PC-3 (cell line): Measurements from ENCODE around the gene DNAJC4. TPM values are rescaled to one million over a fixed set of nuclear protein-coding genes. Genes with fewer than 3 reads are reported as not detected.

Source experiments
- ATAC-seq: fragments of 200-7000 bp; cut with Tn5 transposase; 2 replicates; pipeline ENCODE4 v1.9.1; 2020; ENCODE audit warnings: mild to moderate bottlenecking, moderate library complexity
- BruUV-seq: library from RNA; stranded (reverse); fragments of 400-500 nt; replicated peaks from 2 replicates; lab custom pipeline; 2021; lab: Mats Ljungman, UMichigan
- CTCF ChIA-PET: fragments of 300-600 bp; sonication (Branson Sonifier 250); formaldehyde crosslinking; loops from one replicate; lab custom pipeline; 2022; ENCODE audit warnings: antibody characterized with exemption; lab: Charles Lee
- POLR2A ChIA-PET: fragments of 300-600 bp; sonication (Branson Sonifier 250); formaldehyde crosslinking; loops from one replicate; lab custom pipeline; 2022; ENCODE audit warnings: antibody characterized with exemption; ENCODE audit not compliant: unreplicated experiment; lab: Charles Lee
- DNase-seq: peaks from one replicate; pipeline ENCODE4 v3.0.0-alpha.2; 2015
- H2AFZ ChIP-seq: fragments of 300-600 bp; sonication (generic); 2 replicates; pipeline ENCODE4 v1.6.0; 2016; ENCODE audit warnings: antibody characterized with exemption, low read length
- H3F3A ChIP-seq: fragments of 300-600 bp; sonication (generic); one replicate; pipeline ENCODE4 v1.6.0; 2017; ENCODE audit warnings: antibody characterized with exemption, low read length, control low read depth, mild to moderate bottlenecking; ENCODE audit not compliant: unreplicated experiment
- H3K27ac ChIP-seq: fragments of 300-600 bp; sonication (generic); 2 replicates; pipeline ENCODE4 v1.5.1; 2016; ENCODE audit warnings: mild to moderate bottlenecking, low read length
- H3K27me3 ChIP-seq: fragments of 300-600 bp; sonication (generic); 2 replicates; pipeline ENCODE4 v1.6.1; 2016; ENCODE audit warnings: low read length, mixed read lengths
- H3K36me3 ChIP-seq: fragments of 300-600 bp; sonication (generic); 2 replicates; pipeline ENCODE4 v1.6.1; 2016; ENCODE audit warnings: low read depth, mixed run types, low read length, mixed read lengths
- H3K4me1 ChIP-seq: fragments of 300-600 bp; sonication (generic); 2 replicates; pipeline ENCODE4 v1.5.1; 2016; ENCODE audit warnings: low read length; ENCODE audit not compliant: insufficient read depth
- H3K4me2 ChIP-seq: fragments of 300-600 bp; sonication (generic); 2 replicates; pipeline ENCODE4 v1.6.0; 2016; ENCODE audit warnings: low read length
- H3K4me3 ChIP-seq: fragments of 300-600 bp; sonication (generic); 2 replicates; pipeline ENCODE4 v1.5.1; 2016; ENCODE audit warnings: mild to moderate bottlenecking, low read length, mixed read lengths
- H3K79me2 ChIP-seq: fragments of 300-600 bp; sonication (generic); 2 replicates; pipeline ENCODE4 v1.6.1; 2017; ENCODE audit warnings: low read length, mixed read lengths
- H3K9ac ChIP-seq: fragments of 300-600 bp; sonication (generic); 2 replicates; pipeline ENCODE4 v1.6.0; 2016; ENCODE audit warnings: mild to moderate bottlenecking, low read length
- H3K9me2 ChIP-seq: fragments of 300-600 bp; sonication (generic); replicated peaks from 2 replicates; pipeline ENCODE4 v1.6.1; 2016; ENCODE audit warnings: mixed run types, low read length, mixed read lengths
- H3K9me3 ChIP-seq: fragments of 300-600 bp; sonication (generic); 2 replicates; pipeline ENCODE4 v1.6.1; 2016; ENCODE audit warnings: low read length, mixed read lengths
- H4K20me1 ChIP-seq: fragments of 300-600 bp; sonication (generic); 2 replicates; pipeline ENCODE4 v1.6.1; 2016; ENCODE audit warnings: low read length, mixed read lengths
- CTCF ChIP-seq: fragments of 300-600 bp; sonication (generic); conservative IDR thresholded peaks from 2 replicates; pipeline ENCODE4 v1.5.1; 2017; ENCODE audit warnings: antibody characterized with exemption, low read depth, mild to moderate bottlenecking, low read length
- EZH2 ChIP-seq: fragments of 300-600 bp; sonication (generic); IDR thresholded peaks from one replicate; pipeline ENCODE4 v1.6.1; 2017; ENCODE audit warnings: antibody characterized with exemption, mild to moderate bottlenecking, low read length; ENCODE audit not compliant: unreplicated experiment
- EZH2phosphoT487 ChIP-seq: fragments of 300-600 bp; sonication (generic); IDR thresholded peaks from 2 replicates; pipeline ENCODE4 v1.6.1; 2018; ENCODE audit warnings: mild to moderate bottlenecking, antibody characterized with exemption, low read length, borderline replicate concordance
- intact Hi-C: fragments of 100-400 bp; cut with micrococcal nuclease; formaldehyde crosslinking; loops from 2 replicates; pipeline ENCODE4 v1.9.0; 2023
- total RNA-seq: library from RNA; depleted of rRNA; stranded (reverse); fragments of >200 nt; gene quantifications from 2 replicates; pipeline ENCODE4 v1.2.3, GENCODE V29; 2014

Gene DNAJC4
- total RNA-seq, 1 experiment from 2014 or later, result 25.4 TPM

GRCh38 chr11:64218628-64219353 is 11.6 kb upstream of the DNAJC4 start:
- intact Hi-C loops, result no loop called here
- Histone ChIP-seq H3K9me3 (no peaks in the 10 kb centered on the region), H3K4me2 (no peak overlapping the region), H3K27ac (no peak overlapping the region), H3K9me2 (no peaks in the 10 kb centered on the region), H3K79me2 (no peaks in the 10 kb centered on the region), H3F3A (peaks cover 2% of the 10 kb centered on the region), H4K20me1 (no peaks in the 10 kb centered on the region), H3K27me3 (no peaks in the 10 kb centered on the region), H3K9ac (no peak overlapping the region), H3K4me1 (peaks cover under 1% of the 10 kb centered on the region; the same call in 1 of the 2 replicates), H2AFZ (no peak overlapping the region), H3K36me3 (0 out of 2 replicates have a peak, but pooled peaks cover 3% of the 10 kb centered on the region), H3K4me3 (no peak overlapping the region)
- no peak for TF ChIP-seq EZH2phosphoT487
- TF ChIP-seq CTCF, result no peak
- TF ChIP-seq EZH2, result no peak
- ChIA-PET CTCF (no interaction called here), POLR2A (no interaction called here)
- DNase-seq (no peak), ATAC-seq (no peak)
- BruUV-seq, result no TSS peak

- intact Hi-C loops, result no loop called here
- Histone ChIP-seq H3K4me2 (no peak overlapping the region), H3K27ac (no peak overlapping the region), H2AFZ (no peak overlapping the region), H3F3A (peaks cover 2% of the 10 kb centered on the region), H3K9ac (no peak overlapping the region), H3K4me3 (no peak overlapping the region), H3K4me1 (peaks cover 6% of the 10 kb centered on the region), H3K27me3 (no peaks in the 10 kb centered on the region), H4K20me1 (no peaks in the 10 kb centered on the region), H3K79me2 (no peaks in the 10 kb centered on the region), H3K9me3 (no peaks in the 10 kb centered on the region), H3K36me3 (0 out of 2 replicates have a peak, but pooled peaks cover 3% of the 10 kb centered on the region), H3K9me2 (no peaks in the 10 kb centered on the region)
- TF ChIP-seq EZH2phosphoT487, result no peak
- no peak for TF ChIP-seq CTCF
- TF ChIP-seq EZH2, result no peak
- ChIA-PET POLR2A (no interaction called here), CTCF (no interaction called here)
- DNase-seq, result no peak
- no peak for ATAC-seq
- BruUV-seq, result no TSS peak
Observed at GRCh38 chr11:64219354-64219684, 11.0 kb upstream of the DNAJC4 start.

GRCh38 chr11:64219755-64220154 is 10.6 kb upstream of the DNAJC4 start:
- intact Hi-C loops, result no loop called here
- ATAC-seq, result no peak
- Histone ChIP-seq H3K9me3 (no peaks in the 10 kb centered on the region), H3K4me2 (no peak overlapping the region), H2AFZ (no peak overlapping the region), H3K79me2 (no peaks in the 10 kb centered on the region), H3F3A (no peaks in the 10 kb centered on the region), H3K27ac (no peak overlapping the region), H3K36me3 (0 out of 2 replicates have a peak, but pooled peaks cover 3% of the 10 kb centered on the region), H3K9ac (no peak overlapping the region), H3K4me3 (no peak overlapping the region), H3K4me1 (peaks cover 8% of the 10 kb centered on the region), H3K9me2 (no peaks in the 10 kb centered on the region), H4K20me1 (no peaks in the 10 kb centered on the region), H3K27me3 (no peaks in the 10 kb centered on the region)
- CTCF ChIA-PET, result no interaction called here
- no peak for TF ChIP-seq EZH2phosphoT487
- no peak for TF ChIP-seq CTCF
- no peak for TF ChIP-seq EZH2
- POLR2A ChIA-PET, result no interaction called here
- DNase-seq, result no peak
- no TSS peak for BruUV-seq
